SIG-M5 treated with dmso at 0.1 percent for 504 hours (cell line): ENCODE measurements around the gene CNTNAP2.

Experiments used
- DNase-seq: peaks from one replicate; lab custom pipeline; 2025; ENCODE audit not compliant: unreplicated experiment; lab: John Stamatoyannopoulos, UW

Gene CNTNAP2

DNA sequence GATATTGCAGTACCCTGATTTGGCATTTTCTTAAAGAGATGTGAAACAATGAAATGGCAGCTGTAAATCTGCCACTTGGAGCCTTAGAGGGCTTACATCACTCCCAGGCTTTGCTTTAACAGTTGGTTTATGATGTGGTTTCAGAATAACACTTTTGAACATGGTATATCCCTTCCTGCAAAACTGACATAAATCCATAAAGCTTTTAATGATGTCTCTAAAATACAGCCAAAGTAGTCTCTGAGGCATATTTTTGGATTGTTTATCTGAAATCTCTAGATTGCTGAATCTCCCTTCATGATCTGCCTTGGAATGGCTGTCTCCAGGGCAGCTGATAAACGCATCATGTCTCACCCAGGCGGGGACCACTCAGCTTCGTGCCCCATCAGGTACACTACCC is 2096.1 kb downstream of the CNTNAP2 start:
- no peak for DNase-seq

- no peak for DNase-seq
Measured at GRCh38 chr7:148214101-148214500, 2097.5 kb downstream of the CNTNAP2 start.

DNA sequence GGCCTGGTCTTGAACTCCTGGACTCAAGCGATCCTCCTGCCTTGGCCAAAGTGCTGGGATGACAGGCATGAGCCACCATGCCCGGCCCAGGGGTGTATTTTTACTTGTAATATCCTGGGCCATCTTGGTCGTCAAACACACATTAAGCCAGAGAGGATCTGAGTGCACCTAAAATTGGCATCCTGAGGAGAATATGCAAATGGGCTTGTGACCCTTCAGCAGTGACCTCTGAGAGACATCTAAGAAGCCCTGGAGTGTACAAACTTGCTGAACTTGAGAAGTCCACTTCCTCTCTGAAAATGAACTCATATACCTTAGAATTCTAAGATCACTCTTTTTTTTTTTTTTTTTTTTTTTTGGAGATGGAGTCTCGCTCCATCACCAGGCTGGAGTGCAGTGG is 2102.0 kb downstream of the CNTNAP2 start:
- DNase-seq, result no peak

GRCh38 chr7:148222721-148223120 is 2106.1 kb downstream of the CNTNAP2 start:
- no peak for DNase-seq

DNA sequence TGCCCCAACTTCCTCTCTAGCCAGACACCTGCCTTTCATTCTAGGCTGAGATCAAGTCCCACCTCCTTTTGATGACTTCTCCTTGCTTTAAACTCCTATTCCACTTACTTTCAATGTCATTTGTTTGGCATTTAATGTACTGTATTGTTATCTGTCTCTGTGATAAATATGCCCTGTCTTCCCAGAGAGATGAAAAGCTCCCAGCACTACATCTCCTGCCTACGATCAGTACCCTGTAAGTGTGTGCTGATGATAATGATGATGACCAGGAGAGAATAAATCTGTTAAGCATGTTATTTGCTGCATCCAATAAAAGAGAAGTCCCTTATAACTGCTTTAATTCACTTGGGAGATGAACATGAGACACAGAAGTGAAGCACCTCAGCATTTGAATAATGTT is 2106.6 kb downstream of the CNTNAP2 start:
- DNase-seq, result no peak

DNA sequence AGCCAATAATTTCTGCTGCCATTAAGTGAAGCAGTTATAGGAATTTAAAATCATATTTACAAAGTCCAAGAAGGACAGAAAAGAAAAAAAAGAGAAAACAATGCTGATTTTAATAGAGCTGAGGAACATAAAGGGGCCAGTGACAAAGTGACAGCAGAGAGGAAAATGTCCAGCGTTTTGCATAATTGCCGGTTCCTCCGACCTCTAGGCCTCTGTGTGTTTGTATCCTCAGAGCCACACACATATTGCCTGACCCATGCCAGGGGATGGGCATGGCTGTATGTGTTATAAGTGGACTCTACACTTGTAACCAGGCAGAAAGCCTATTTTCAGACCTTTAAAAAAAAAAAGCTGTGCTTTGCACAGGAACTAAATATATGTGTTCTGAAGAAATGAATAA is 2107.1 kb downstream of the CNTNAP2 start:
- no peak for DNase-seq

DNA sequence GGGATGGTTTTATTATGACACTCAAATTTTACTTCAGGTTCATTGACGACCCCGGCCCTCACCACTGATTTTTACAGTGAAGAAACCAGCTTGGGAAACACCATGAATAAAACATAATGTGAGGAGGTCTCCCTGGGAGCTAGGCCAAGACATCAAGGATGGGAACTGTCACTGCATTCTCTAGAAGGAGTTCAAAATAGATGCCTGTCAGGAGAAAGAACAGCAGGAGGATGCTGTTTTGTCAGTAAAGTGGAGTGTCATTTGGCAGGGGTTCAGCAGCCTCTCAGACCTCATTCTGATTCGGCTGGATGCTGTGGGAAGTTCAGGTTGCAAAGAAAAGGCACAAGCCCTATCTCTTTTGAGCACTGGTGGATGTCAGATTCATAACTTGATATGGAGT is 2113.7 kb downstream of the CNTNAP2 start:
- no peak for DNase-seq

DNA sequence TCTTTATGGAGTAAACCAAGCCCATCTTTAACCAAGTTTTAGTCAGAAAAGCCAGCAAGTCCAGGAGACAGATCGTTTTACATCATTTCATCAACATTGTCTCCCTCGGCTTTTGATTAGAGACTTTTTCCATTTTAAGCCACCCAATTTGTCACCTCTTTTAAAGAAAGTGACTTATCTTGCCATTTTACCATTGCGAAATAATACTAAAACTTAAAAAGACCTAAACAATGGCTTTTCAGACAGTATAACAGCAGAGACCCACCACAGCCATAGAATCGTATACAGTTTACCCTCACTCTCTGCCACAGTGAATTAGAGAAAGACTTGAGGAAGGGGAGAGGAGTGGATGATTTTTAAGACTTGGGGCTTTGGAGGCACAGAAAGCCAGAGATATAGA is 2114.3 kb downstream of the CNTNAP2 start:
- DNase-seq, result no peak

DNA sequence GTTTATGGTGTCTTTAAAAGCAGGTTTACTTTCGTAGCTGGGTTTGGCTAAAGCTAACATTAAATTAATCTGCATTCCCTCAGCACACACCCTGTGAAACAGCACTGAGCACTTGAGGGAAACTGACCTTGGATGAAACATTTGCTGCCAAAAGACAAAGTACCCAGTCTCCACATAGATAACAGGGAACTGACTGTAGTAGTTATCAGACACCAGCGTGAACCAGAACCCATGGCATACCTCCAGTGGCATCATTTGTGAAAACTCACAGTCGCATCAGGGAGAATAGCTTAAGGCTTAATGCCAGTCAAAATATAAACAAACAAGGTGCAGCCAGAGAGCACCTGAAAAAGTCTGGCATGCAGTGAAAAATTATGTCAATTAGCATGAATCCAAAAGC is 2116.2 kb downstream of the CNTNAP2 start:
- no peak for DNase-seq

- DNase-seq, result no peak
Measured at GRCh38 chr7:148234715-148235114, 2118.1 kb downstream of the CNTNAP2 start.

DNA sequence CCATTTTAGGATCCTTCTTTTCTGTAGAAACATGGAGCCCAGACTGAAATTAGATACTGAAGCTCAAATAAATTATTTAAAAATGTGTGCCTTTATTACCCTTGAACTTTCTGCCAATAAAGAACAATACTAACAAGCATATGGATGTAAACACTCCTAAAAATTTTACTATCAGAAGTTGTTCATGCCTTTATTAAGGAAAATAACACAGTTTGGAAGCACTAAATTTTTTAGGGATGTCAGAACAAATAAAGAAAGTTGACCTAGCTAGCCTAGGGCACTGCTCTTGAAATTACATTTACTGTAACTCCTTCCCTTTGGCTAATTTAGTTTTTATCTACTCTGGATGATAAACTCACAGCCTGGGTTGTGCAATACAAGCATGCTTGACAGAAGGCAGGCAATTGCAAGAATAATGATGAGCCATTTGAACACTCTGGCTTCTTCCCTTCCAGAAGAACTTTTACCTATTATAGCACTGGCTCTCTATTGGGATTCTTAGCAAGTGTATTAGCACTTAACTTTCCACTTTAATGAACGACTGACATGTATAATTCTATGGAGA is 2122.2 kb downstream of the CNTNAP2 start:
- no peak for DNase-seq

GRCh38 chr7:148241700-148242293 is 2125.2 kb downstream of the CNTNAP2 start:
- DNase-seq, result no peak

DNA sequence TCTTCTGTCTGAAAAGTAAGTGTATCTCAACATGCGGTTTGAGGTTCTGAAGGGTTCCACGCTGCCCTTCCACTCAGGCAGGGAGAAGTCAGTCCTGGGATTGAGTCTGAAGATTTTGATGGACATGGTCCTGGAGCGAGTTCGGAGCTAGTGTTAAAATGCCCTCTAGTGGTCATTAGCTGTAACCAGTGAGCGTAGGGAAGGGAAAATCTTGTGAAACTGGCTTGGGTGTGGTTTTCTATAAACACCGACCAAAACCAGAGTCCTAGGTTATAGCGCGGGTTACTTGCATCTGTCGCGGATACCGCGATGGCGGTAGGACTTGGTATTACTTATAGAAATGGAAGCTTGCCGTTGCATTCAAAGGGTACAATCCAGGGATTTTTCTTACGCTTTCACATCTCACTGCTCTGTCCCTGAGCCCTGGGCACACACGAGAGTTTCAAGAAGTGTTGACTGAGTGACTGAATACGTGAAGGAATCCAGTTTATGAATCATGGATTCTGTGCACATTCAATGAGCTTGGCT is 2125.8 kb downstream of the CNTNAP2 start:
- peak; percentile 83 for DNase-seq

DNA sequence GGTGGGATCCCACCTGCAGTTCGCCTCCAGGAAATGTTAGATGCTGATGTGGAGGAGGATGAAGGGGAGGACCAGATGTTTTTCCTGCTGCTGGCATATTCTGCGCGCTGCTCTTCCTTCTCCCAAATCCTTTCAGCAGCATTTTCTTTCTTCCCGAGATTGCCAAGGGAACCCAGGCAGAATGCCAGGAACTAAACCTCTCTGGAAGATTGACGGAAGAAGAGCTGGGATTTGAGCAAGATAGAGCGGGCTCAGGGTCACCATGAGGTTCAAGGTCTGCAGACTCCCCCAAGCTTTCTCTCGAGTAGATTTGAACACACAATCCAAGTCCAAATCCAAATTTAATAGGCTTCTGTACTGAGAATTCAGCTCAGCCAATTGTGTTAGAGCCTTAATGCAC is 2128.8 kb downstream of the CNTNAP2 start:
- no peak for DNase-seq

DNA sequence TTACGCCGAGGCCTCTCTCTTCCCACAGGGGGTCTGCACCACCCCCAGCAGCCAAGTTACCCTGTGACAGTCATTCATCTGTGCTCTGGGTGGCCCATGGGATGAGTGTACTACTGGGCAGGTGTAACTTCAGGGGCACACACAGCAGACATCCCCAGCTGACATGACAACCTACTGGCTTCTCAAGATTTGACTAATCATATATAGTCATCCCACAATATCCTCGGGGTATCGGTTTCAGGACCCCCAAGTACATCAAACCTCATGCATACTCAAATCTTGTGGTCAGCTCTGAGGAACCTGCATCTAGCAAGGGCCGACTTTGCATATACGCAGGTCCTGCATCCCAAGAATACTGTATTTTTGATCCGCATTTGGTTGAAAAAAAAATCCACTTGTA is 2137.0 kb downstream of the CNTNAP2 start:
- DNase-seq, result no peak

DNA sequence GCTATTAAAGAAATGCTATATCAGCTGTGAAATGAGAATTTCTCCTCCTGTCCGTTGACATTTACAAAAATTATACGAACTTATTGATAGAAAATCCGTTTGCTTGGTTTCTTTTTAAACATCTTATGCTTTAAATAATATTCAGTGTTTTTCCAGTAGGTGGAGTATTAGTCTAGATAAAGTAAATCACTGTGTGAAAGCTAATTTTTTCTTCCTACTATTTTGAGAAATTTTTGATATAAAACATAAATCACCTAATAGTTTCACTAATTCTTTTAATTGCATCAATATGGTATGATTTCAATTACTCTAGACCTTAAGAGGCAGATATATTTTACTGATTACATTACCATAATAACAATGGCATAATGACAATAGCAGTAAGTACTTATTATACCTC is 2138.7 kb downstream of the CNTNAP2 start:
- peak; percentile 2 for DNase-seq

DNA sequence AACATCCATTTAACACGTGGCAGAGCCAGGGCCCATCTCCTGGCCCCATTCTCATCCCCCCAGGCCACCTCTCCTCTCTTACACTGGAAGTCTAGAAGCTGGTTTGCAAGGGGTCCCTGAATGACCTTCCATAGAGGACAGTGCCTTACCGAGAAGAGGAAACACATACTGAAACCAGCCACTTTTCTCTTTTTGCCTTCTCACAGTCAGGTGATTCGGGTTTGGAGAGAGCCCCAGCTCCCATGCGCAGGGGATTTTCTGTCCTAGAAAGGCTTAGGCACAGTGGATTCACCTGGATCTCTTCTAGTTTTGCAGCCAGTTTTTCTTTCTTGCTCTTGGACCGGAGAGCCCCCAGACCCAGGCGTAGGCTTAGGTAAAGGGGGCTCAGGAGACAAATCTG is 2139.8 kb downstream of the CNTNAP2 start:
- DNase-seq, result no peak

- DNase-seq, result no peak
Measured at GRCh38 chr7:148260599-148260998, 2144.0 kb downstream of the CNTNAP2 start.

GRCh38 chr7:148261523-148261922 is 2144.9 kb downstream of the CNTNAP2 start:
- no peak for DNase-seq

DNA sequence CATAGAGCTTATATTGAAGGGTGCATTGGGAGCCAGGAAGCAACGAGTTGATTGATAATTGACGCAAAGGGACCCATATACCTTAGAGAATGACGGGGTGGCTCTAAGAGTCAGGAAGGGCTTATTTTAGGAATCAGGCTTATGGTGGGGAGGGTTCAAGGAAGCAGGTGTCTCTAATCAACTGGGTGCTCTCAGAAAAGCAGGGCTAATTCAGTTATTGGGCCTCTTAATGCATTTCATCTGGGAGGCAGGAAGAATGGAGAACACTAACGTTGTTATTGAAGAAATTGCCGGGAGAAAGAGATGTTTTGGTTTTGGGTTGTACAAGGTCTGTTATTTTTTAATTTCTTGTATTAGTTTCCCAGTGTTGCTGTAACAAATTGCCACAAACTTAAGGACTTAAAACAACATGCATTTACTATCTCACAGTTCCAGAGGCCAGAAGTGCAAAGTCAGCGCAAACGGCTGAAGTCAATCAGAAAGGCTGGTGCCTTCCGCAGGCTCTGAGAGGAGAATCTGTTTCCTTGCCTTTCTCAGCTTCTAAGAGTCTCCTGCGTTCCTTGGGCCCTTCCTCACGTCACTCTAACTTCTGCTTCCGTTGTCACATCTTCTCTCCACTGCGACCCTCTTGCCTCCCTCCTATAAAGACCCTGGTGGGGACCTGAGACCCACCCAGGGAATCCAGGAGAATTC is 2145.5 kb downstream of the CNTNAP2 start:
- no peak for DNase-seq

- DNase-seq, result peak; percentile 26
Measured at GRCh38 chr7:148262721-148263229, 2146.2 kb downstream of the CNTNAP2 start.

- peak; percentile 57 for DNase-seq
Measured at GRCh38 chr7:148264933-148265557, 2148.4 kb downstream of the CNTNAP2 start.
